HEK293T (cell line): ENCODE data around the gene KLF15.

ENCODE experiments used
- CTCF ChIA-PET: fragments of 350-600 bp; formaldehyde crosslinking; extraction: SDS; loops from one replicate; lab custom pipeline; 2021; ENCODE audit warnings: antibody characterized with exemption, inconsistent platforms; lab: Yijun Ruan, JAX
- POLR2A ChIA-PET: fragments of 350-600 bp; formaldehyde crosslinking; extraction: SDS; loops from one replicate; lab custom pipeline; 2020; ENCODE audit warnings: antibody characterized with exemption, inconsistent platforms; lab: Yijun Ruan, JAX
- DNase-seq: peaks from one replicate; pipeline ENCODE4 v3.0.0; 2012; ENCODE audit warnings: mixed read lengths; ENCODE audit errors: extremely low spot score
- ARNT ChIP-seq: fragments of 450-650 bp; IDR thresholded peaks from 2 replicates; pipeline ENCODE4 v1.6.1; 2017; ENCODE audit warnings: mild to moderate bottlenecking
- BHLHE40 ChIP-seq: fragments of 450-650 bp; IDR thresholded peaks from 2 replicates; pipeline ENCODE4 v1.6.1; 2016; ENCODE audit warnings: mild to moderate bottlenecking, moderate library complexity, borderline replicate concordance
- CTBP1 ChIP-seq: fragments of 450-650 bp; IDR thresholded peaks from 2 replicates; pipeline ENCODE4 v1.6.1; 2016; ENCODE audit warnings: borderline replicate concordance
- ELF4 ChIP-seq: fragments of 450-650 bp; IDR thresholded peaks from 2 replicates; pipeline ENCODE4 v1.6.1; 2017; ENCODE audit warnings: antibody characterized with exemption
- FOXA1 ChIP-seq: fragments of 450-650 bp; IDR thresholded peaks from 2 replicates; pipeline ENCODE4 v1.6.1; 2016; ENCODE audit warnings: mild to moderate bottlenecking
- FOXK2 ChIP-seq: fragments of 450-650 bp; IDR thresholded peaks from 2 replicates; pipeline ENCODE4 v1.6.1; 2016; ENCODE audit warnings: mild to moderate bottlenecking
- FOXM1 ChIP-seq: fragments of 450-650 bp; IDR thresholded peaks from 2 replicates; pipeline ENCODE4 v1.6.1; 2017; ENCODE audit warnings: mild to moderate bottlenecking, borderline replicate concordance
- HDGF ChIP-seq: fragments of 450-650 bp; IDR thresholded peaks from 2 replicates; pipeline ENCODE4 v1.6.1; 2017; ENCODE audit warnings: antibody characterized with exemption, borderline replicate concordance
- L3MBTL2 ChIP-seq: fragments of 450-650 bp; conservative IDR thresholded peaks from 2 replicates; pipeline ENCODE4 v1.6.1; 2016; ENCODE audit warnings: mild to moderate bottlenecking
- LEF1 ChIP-seq: fragments of 450-650 bp; IDR thresholded peaks from 2 replicates; pipeline ENCODE4 v1.6.1; 2017; ENCODE audit warnings: mild to moderate bottlenecking, borderline replicate concordance
- NFRKB ChIP-seq: fragments of 450-650 bp; IDR thresholded peaks from 2 replicates; pipeline ENCODE4 v1.6.1; 2016; ENCODE audit warnings: mild to moderate bottlenecking, moderate library complexity
- PKNOX1 ChIP-seq: fragments of 450-650 bp; IDR thresholded peaks from 2 replicates; pipeline ENCODE4 v1.6.1; 2016
- SP1 ChIP-seq: fragments of 450-650 bp; IDR thresholded peaks from 2 replicates; pipeline ENCODE4 v1.6.1; 2017
- SUZ12 ChIP-seq: fragments of 450-650 bp; IDR thresholded peaks from 2 replicates; pipeline ENCODE4 v1.6.1; 2016; ENCODE audit warnings: mild to moderate bottlenecking
- TARDBP ChIP-seq: fragments of 450-650 bp; IDR thresholded peaks from 2 replicates; pipeline ENCODE4 v1.6.1; 2016
- ZNF384 ChIP-seq: fragments of 450-650 bp; IDR thresholded peaks from 2 replicates; pipeline ENCODE4 v1.6.1; 2016

Gene KLF15

GRCh38 chr3:126398423-126399350 is 41.5 kb upstream of the KLF15 start:
- ChIA-PET CTCF (no interaction called here), POLR2A (no interaction called here)
- DNase-seq: no peak
- TF ChIP-seq FOXM1 (no peak), ARNT (no peak), ELF4 (no peak), LEF1 (no peak), TARDBP (no peak), SUZ12 (no peak), PKNOX1 (no peak), SP1 (no peak), NFRKB (no peak), HDGF (no peak), ZNF384 (no peak), CTBP1 (no peak), FOXA1 (no peak)

GRCh38 chr3:126397610-126398422 is 40.6 kb upstream of the KLF15 start:
- POLR2A ChIA-PET: no interaction called here
- DNase-seq: no peak
- TF ChIP-seq PKNOX1 (no peak), FOXK2 (no peak), ELF4 (no peak), NFRKB (no peak), ZNF384 (no peak), TARDBP (no peak), ARNT (no peak), BHLHE40 (no peak), SP1 (no peak), L3MBTL2 (no peak), HDGF (no peak), CTBP1 (no peak), LEF1 (no peak)
- CTCF ChIA-PET: no interaction called here

GRCh38 chr3:126396536-126396935 is 39.3 kb upstream of the KLF15 start:
- DNase-seq: no peak
- TF ChIP-seq SP1 (no peak), CTBP1 (no peak), ARNT (no peak), NFRKB (no peak), ELF4 (no peak), FOXM1 (no peak), FOXK2 (no peak), TARDBP (no peak), PKNOX1 (no peak), L3MBTL2 (no peak), ZNF384 (no peak), SUZ12 (no peak)
- ChIA-PET CTCF (interaction anchor here (0.6 kb wide), 1 partner anchor 1196 kb away, joined by 6 read pairs; no protein-coding TSS in a partner anchor), POLR2A (no interaction called here)

GRCh38 chr3:126395846-126396513 is 38.8 kb upstream of the KLF15 start:
- TF ChIP-seq CTBP1 (no peak), PKNOX1 (no peak), ELF4 (no peak), BHLHE40 (no peak), SP1 (no peak), L3MBTL2 (no peak), TARDBP (no peak), FOXA1 (no peak), HDGF (no peak), LEF1 (no peak), NFRKB (no peak), FOXK2 (no peak), SUZ12 (no peak), FOXM1 (no peak)
- CTCF ChIA-PET: interaction anchor here (0.6 kb wide), 1 partner anchor 1196 kb away, joined by 6 read pairs; no protein-coding TSS in a partner anchor
- no peak for DNase-seq
- POLR2A ChIA-PET: no interaction called here

GRCh38 chr3:126394977-126395321 is 37.7 kb upstream of the KLF15 start:
- no peak for DNase-seq
- POLR2A ChIA-PET: no interaction called here
- no peak for TF ChIP-seq L3MBTL2
- no peak for TF ChIP-seq TARDBP
- no peak for TF ChIP-seq ELF4
- no peak for TF ChIP-seq FOXM1
- no peak for TF ChIP-seq ZNF384
- no peak for TF ChIP-seq BHLHE40
- TF ChIP-seq SUZ12: no peak
- no peak for TF ChIP-seq PKNOX1
- TF ChIP-seq SP1: no peak
- TF ChIP-seq LEF1: no peak
- no peak for TF ChIP-seq ARNT
- TF ChIP-seq FOXK2: no peak
- TF ChIP-seq HDGF: no peak
- no peak for TF ChIP-seq CTBP1
- no peak for TF ChIP-seq FOXA1
- TF ChIP-seq NFRKB: no peak
- CTCF ChIA-PET: no interaction called here
